NB4 (cell line): ENCODE data around the gene ZNF593OS.

Experiments used
- MYC ChIP-seq: IDR thresholded peaks from 2 replicates; pipeline ENCODE4 v1.6.1; 2011; ENCODE audit warnings: low read depth, low read length
- TF ChIP-seq, protein P1 (sequence below): IDR thresholded peaks from one replicate; pipeline ENCODE4 v1.5.1; 2012; ENCODE audit warnings: low read depth, low read length

GRCh38 chr1:26166719-26167281, 4.8 kb downstream of the ZNF593OS start:
- TF ChIP-seq, protein P1, sequence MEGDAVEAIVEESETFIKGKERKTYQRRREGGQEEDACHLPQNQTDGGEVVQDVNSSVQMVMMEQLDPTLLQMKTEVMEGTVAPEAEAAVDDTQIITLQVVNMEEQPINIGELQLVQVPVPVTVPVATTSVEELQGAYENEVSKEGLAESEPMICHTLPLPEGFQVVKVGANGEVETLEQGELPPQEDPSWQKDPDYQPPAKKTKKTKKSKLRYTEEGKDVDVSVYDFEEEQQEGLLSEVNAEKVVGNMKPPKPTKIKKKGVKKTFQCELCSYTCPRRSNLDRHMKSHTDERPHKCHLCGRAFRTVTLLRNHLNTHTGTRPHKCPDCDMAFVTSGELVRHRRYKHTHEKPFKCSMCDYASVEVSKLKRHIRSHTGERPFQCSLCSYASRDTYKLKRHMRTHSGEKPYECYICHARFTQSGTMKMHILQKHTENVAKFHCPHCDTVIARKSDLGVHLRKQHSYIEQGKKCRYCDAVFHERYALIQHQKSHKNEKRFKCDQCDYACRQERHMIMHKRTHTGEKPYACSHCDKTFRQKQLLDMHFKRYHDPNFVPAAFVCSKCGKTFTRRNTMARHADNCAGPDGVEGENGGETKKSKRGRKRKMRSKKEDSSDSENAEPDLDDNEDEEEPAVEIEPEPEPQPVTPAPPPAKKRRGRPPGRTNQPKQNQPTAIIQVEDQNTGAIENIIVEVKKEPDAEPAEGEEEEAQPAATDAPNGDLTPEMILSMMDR, result no peak
- no peak for TF ChIP-seq MYC
